Posterior cingulate gyrus (tissue), 11 donors: ENCODE data around the gene SPTLC2.
"Not testable (repeated sequence)": the region's sequence is repeated elsewhere in the genome, so short reads cannot be mapped to it uniquely, and the experiment has no call there.

Experiments used
- DNase-seq, 10 donors: peaks; one replicate each; pipeline versions ENCODE4 v3.0.0 to v3.0.0-alpha.2; 2020 to 2021; ENCODE audit warnings: mixed read lengths in 3 of 10
- intact Hi-C: fragments of 100-400 bp; cut with DNase I; formaldehyde crosslinking; loops from one replicate; pipeline ENCODE4 v1.15.1; 2023

The SPTLC2 gene, protein sequence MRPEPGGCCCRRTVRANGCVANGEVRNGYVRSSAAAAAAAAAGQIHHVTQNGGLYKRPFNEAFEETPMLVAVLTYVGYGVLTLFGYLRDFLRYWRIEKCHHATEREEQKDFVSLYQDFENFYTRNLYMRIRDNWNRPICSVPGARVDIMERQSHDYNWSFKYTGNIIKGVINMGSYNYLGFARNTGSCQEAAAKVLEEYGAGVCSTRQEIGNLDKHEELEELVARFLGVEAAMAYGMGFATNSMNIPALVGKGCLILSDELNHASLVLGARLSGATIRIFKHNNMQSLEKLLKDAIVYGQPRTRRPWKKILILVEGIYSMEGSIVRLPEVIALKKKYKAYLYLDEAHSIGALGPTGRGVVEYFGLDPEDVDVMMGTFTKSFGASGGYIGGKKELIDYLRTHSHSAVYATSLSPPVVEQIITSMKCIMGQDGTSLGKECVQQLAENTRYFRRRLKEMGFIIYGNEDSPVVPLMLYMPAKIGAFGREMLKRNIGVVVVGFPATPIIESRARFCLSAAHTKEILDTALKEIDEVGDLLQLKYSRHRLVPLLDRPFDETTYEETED

DNA sequence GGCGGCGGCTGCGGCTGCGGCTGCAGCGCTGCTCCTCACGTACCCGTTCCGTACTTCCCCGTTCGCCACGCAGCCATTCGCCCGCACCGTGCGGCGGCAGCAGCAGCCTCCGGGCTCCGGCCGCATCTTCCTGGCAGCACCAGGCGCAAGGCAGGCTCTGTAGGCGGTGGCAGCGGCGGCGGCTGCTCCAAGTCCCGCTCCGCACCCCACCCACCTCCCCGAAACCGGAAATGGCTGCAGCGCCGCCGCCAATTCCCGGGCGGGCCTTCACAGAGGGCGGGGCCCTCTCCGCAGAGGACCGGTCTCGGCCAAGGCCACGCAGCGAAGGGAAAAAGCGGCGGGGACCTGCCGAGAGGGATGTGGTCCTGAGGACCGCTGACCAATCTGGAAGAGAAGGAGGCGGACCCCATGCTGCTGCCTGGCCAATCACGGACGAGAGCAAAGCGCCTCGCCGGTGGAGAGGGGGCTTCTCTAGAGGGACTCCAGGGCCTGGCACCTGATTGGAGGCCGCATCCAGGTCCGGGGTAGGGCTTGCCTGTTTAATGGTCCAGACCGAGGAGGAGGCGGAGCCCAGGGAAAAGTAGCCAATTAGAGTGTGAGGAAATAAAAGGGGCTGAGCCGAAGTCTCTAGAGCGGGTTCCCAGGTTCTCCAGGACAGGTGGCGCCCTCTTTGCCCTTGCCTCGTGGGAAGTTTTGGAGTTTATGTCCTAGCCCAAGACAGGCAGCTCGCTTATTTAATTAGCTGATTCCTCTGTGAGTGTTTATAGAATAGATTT is at the start of gene SPTLC2:
Gene SPTLC2 (minus strand): TSS at position 184 of the 776 bp plus-strand sequence. CDS start 58 bp downstream, at position 126.
- intact Hi-C loops: loop anchor here (2.0 to 10.0 kb wide), 4 partner anchors 60 to 292 kb away; partner anchors contain the start of genes AHSA1, ALKBH1, GSTZ1 and POMT2
- peak; percentile 99 to 100 (median 100) for DNase-seq

DNA sequence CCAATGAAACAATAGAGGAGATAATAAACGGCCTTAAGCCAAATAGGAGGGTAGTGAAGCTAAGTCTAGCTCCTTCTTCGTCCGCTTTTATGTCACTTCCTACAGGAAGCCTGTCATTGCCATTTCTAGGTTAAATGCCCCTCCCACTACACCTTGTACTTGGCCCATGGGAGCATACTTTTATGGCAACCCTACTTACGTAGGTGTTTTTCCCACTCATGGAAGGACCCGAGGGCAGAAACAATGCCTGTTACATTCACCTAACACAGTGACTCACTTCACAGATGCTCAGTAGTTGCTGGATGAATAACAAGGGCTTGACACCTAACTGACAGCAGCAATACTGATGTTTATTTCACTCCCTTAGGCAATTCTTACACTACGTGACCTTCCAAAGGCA is 46.9 kb upstream of the SPTLC2 start:
- intact Hi-C loops: no loop called here
- DNase-seq: no peak

DNA sequence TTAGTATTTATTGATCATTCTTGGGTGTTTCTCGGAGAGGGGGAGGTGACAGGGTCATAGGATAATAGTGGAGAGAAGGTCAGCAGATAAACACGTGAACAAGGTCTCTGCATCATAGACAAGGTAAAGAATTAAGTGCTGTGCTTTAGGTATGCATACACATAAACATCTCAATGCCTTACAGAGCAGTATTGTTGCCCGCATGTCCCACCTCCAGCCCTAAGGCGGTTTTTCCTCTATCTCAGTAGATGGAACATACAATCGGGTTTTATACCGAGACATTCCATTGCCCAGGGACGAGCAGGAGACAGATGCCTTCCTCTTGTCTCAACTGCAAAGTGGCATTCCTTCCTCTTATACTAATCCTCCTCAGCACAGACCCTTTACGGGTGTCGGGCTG is 45.1 kb upstream of the SPTLC2 start:
- intact Hi-C loops, DNase-seq: not testable (repeated sequence)

DNA sequence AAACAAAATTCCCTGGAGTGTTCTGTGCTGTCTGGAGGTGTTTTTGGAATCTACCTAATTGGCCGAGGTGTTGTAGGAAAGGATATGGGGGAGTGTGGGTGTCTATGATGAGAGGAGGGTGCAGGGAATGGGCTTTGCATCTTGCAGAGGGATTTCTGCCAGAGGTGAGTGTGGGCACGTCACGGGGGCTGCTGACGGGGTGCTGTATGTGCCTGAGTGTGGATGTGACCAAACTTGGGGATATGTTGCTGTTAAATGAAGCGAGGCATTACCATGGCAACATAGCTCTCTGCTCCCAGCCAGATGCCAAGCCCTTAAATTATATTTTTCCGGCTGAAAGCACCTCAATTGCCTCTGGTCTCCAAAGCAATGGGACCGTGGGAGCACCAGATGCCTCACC is 44.3 kb upstream of the SPTLC2 start:
- intact Hi-C loops: no loop called here
- peak in 8 of 10 donors; percentile 37 to 94 (median 70) for DNase-seq

DNA sequence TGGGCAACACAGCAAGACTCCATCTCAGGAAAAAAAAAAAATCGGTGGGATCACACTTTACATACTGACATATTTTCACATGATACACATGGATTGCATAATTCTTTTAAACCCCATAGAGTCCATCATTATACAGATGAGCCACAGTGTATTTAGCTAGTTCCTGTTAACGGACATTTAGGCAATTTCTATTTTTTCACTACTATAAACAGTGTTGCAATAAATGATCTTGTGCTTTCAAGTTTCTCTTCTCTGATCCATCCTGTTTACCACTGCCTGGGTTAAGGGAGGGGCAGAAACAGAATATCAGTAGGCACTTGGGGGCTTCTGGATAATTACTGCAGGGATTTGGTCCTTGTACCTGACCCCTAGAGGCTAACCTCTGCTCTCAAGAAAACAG is 43.4 kb upstream of the SPTLC2 start:
- intact Hi-C loops: no loop called here
- no peak for DNase-seq

DNA sequence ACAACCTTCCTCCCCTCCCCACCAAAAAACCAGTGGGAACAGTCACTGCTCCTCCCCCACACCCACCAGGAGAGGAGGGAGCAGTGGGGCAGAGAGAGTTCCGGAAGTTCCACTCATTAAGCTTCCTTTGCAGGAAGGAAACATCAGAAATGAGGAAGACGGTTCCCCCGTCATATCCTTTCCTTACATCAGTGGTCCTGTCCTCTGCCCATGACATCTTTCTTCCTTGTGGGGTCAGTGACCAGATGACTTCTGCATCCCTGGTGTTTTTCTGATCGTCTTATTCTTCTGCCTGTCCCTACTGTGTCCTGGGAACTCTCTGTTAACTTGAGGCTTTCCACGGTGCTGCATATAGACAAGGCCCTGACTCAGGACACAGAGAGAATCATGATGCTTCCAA is 40.8 kb upstream of the SPTLC2 start:
- intact Hi-C loops: no loop called here
- DNase-seq: no peak

DNA sequence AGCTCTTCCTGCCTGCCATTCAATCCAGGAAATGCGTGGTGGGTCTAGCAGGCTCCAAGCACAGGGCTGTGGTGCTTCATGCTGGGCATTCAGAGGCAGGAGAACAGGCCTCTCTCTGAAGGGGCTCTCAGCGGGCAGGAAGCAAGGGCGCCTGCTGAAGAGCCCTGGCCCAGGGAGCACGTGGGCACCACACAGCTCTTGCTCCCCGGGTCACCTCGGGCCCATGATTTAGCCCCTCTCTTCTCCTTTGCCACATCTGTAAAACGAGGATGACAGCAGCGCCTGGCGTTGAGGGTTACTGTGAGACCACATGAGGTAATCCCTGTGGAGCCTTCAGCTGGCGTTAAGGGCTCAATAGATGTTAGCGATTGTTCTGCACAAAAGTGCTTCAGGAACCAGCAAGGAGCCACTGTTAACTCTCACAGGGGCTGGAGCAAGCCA is 37.6 kb upstream of the SPTLC2 start:
- DNase-seq: no peak
- intact Hi-C loops: no loop called here

DNA sequence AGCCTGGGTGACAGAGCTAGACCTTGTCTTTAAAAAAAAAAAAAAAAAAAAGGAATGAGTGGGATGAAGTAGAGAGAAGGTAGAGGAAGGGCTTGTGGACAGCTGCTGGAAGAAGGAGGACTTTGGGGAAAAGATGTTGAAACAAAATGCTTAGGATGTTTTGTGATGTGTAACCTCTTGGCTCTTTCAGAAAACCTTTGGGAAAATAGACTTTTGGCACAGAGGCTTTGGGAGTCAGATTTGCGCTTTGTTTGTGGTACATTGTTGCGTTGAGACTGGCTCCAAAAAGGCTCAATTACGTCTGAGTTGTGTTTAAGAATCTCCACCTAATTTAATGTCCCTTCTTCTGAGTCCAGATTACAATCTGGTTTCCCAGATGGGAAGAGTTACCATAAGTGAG is 32.9 kb upstream of the SPTLC2 start:
- no peak for DNase-seq
- intact Hi-C loops: no loop called here

DNA sequence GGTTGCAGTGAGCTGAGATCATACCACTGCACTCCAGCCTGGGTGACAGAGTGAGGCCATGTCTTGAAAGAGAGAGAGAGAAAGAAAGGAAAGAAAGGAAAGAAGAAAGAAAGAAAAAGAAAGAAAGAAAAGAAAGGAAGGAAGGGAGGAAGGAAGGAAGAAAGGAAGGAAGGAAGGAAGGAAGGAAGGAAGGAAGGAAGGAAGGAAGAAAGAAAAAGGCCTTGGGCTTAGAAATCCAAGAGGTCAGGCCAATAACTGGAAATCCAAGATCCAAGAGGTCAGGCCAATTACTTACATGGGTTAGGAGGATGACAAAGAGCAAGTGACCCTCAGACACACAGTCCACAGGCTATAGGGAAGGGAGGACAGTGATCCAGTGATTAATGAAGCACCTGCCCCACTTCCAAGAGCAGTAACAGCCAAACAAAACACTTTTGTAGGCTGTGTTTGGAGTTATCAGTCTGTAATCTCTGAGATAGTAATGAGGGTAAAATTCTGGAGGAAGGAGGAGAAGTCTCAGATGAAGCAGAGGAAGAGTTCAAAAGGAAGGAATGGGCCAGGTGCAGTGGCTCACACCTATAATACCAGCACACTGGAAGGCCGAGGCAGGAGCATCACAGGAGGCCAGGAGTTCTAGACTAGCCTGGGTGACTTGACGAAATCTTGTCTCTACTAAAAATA is 32.2 kb upstream of the SPTLC2 start:
- DNase-seq: no peak
- intact Hi-C loops: no loop called here

DNA sequence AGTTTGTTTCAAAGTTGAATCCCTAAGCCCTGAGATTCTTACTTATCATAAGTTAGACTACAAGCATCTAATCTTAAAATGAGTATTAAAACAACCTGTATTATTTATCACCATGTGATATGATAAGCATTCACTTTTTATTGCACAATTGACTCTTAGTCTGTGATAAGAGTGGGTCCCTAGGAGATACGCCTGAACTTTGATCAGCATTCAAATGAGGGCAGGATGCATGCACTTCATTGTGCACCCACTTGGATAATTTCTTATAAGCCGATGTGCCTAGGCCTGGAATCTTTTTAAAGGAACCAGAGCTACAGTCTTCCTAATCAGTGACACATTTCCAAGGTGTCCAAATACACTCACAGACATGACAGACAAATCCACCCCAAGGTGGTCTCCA is 31.4 kb upstream of the SPTLC2 start:
- no peak for DNase-seq
- intact Hi-C loops: no loop called here

DNA sequence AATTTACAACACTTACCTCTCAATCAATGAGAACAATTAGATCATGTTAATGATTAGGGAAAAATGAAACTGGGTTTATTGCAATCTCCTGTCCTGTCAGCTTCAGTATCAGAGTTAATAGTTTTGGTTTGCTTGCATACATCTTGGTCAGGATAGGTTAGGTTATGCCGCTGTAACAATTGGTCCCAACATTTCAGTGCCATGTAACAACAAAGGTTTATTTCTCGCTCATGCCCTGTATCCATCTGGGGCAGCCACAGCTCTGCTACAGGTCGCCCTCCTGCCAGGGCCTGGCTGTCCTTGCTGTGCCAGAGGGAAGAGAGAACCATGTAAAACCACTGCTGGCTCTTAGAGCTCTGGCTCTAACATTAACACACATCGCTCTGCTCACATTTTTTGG is 30.5 kb upstream of the SPTLC2 start:
- DNase-seq: no peak
- intact Hi-C loops: no loop called here

DNA sequence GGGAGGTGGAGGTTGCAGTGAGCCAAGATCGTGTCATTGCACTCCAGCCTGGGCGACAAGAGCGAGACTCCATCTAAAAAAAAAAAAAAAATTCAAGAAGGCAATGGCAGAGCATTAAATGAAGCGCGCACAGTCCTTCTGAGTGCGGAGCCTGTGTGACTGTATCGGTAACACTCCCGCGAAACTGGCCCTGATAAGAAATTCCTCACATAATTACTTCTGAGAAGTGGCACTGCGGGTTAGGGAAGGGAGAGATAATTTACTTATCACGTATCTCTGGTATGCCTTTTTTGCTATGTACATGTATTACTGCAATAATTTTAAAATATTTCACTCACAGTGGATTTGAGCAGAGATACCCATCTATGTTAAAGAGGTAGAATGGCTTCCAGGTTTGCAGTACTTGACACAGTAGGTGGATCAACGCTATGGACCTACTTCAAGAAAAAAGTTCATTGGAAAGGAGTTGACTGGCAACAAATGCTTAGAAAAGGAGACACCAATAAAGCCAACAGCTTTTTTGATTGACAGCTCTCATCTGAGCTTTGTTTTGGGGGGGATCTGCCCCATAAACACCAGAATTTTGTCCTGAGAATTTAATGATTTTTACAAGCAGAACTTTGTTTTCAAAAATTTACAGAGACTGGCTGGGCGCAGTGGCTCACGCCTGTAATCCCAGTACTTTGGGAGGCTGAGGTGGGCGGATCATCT is 29.2 kb upstream of the SPTLC2 start:
- intact Hi-C loops: no loop called here
- no peak for DNase-seq

DNA sequence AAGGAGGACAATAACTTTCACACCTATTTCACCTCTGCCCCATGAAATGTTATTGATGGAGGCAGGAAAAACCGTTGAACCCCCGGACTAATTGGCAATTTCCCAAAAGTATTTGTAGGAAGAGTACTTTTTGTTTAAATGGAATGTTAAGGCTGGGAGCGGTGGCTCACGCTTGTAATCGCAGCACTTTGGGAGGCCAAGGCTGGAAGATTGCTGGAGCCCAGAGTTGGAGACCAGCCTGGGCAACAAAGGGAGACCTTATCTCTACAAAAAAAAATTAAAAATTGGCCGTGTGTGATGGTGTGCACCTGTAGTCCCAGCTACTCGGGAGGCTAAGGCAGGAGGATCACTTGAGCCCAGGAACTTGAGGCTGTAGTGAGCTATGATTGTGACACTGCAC is 26.0 kb upstream of the SPTLC2 start:
- no peak for DNase-seq
- intact Hi-C loops: no loop called here

DNA sequence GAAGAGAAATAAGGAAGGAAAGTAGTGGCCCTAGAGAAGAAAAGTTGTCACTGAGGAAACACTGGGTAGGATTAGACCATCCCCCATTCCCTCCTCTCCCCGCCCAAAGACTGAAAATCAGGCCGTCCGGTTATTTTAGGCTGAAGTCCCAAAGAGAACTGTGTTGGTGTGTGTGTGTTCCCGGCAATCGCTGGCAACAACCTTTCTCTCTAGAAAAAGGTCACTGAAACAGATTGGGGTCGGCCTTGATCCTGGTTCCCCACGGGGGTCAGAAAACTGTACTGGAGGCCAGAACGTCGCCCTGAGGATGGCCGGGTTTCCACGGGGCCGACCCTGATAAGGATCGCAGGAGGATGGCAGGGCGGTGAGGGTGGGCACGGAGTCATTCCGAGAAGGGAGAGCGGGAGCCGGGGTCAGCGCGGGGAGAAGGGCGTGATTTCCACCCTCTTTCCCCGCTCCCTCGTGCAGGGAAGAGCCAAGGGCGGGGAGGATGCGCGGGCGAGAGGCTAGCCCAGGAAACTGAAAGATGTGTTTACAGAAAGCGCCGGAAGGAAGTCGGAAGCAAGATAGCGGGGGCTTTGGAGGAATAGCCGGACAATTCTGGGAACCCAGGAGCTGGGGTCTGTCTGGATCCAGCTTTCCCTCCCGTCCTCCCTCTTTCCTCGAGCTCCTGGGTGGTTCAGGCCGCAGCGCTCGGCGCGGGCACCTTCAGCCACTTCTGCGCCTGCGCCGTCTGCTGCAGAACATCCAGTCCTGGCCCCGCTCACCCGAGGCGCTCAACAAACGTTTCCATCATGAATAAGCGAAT is 25.3 kb upstream of the SPTLC2 start:
- intact Hi-C loops: no loop called here
- peak in 9 of 10 donors; percentile 28 to 94 (median 65) for DNase-seq

DNA sequence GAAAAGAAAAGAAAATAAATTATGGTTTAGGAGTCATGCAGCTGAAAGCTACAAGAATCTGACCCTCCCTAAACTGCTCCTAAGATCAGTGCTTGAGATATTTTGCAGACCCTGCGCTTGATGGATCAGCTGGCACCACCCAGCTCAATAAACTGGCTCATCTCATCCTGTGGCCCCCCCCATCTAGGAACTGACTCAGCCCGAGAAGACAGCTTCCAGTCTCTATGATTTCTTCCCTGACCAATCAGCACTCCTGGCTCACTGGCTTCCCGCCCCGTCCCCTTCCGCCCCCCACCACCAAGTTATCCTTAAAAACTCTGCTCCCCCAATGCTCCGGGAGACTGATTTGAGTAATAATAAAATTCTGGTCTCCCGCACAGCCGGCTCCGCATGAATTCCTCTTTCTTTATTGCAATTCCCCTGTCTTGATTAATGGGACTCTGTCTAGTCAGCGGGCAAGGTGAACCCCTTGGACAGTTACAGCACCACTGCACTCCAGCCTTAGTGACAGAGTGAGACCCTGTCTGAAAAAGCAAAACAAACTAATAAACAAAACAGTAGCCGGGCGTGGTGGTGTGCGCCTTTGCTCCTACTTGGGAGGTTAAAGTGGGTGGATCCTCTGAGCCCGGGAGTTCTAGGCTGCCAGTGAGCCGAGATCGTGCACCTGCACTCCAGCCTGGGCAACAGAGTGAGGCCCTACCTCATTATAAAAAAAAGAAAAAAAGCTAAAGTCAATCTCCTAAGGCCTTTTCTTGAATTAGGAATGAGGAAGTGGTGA is 24.5 kb upstream of the SPTLC2 start:
- intact Hi-C loops: no loop called here
- DNase-seq: no peak

DNA sequence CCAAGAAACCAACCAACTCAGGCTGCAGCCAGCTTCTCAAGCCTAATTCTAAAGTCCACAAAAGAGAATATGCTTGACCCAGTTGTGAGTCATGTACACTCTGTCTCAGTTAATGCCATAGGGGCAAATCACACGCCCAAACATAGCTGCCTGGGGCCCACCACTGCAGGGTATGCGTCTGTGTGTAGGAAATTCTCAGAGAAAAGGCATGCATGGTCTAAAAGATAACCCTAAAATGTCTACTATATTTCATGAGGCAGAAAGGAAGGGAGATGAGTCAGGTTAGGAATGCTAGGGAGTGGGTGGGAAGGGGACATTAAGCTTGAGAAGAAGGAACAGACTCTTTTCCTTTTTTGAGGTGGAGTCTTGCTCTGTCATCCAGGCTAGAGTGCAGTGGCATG is 22.3 kb upstream of the SPTLC2 start:
- intact Hi-C loops: no loop called here
- no peak for DNase-seq

DNA sequence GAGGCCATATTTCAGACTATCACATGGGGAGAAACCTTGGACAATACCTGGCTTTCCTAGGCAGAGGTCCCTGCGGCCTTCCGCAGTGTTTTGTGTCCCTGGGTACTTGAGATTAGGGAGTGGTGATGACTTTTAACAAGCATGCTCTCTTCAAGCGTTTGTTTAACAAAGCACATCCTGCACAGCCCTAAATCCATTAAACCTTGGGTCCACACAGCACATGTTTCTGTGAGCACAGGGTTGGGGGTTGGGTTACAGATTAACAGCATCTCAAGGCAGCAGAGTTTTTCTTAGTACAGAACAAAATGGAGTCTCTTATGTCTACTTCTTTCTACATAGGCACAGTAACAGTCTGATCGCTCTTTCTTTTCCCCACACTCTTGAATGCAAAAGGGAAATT is 19.4 kb upstream of the SPTLC2 start:
- DNase-seq: not testable (repeated sequence)

DNA sequence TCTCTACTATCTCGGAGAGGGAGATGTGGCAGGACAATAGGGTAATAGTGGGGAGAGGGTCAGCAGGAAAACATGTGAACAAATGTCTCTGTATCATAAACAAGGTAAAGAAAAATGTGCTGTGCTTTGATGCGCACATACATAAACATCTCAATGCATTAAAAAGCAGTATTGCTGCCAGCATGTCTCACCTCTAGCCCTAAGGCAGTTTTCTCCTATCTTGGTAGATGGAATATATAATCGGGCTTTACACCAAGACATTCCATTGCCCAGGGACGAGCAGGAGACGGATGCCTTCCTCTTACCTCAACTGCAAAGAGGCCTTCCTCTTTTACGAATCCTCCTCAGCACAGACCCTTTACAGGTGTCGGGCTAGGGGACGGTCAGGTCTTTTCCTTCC is 19.0 kb upstream of the SPTLC2 start:
- intact Hi-C loops, DNase-seq: not testable (repeated sequence)

More for the DNA sequence above, 19.4 kb upstream of the SPTLC2 start:
- intact Hi-C loops: not testable (repeated sequence)
